ENCODE results near the gene GDF7. TPM values are rescaled to one million over a fixed set of nuclear protein-coding genes. Genes with fewer than 3 reads are reported as not detected.

GDF7 gene
- polyA plus RNA-seq, 3 donors, result not detected

DNA sequence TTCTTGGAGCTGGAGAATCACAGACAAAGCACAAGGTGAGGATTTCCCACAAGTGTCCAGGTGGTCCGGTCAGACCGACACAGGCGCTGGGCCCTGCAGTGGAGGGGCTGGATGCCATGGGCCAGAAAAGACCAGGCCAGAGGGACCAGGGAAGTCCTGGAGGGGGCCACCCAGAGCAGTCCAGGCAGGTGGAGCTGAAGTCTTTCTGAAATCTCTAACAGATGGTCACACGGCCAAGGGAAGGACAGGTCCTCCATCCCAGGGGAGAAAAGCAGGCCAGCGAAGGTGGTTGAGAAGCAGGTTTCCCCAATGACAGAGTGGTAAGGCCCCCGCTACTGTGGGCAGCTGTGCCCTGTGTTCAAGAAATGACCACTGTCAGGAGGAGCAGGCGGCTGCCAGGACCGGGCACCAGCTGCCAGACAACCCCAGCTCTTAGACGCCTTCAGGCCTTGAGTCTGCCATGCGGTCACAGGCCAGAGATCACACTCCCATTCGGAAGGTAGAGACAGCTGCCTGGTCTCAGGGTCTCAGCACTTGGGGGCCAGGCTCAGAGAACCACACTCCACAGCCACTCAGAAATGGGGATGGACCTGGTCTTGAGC is 42.0 kb upstream of the GDF7 start:
- Histone ChIP-seq H3K4me1 (ENCODE audit: control insufficient read depth in 1 of 2, insufficient read depth in 2 of 2, low read length in 2 of 2) (no peaks in the 10 kb centered on the region), H3K9me3 (replicated peaks in 1 of 2; ENCODE audit: control insufficient read depth in 1 of 2, insufficient read depth in 1 of 2, low read length in 2 of 2) (no peaks in the 10 kb centered on the region), H3K9ac (ENCODE audit: insufficient read depth, low read length, poor library complexity, severe bottlenecking) (no peak overlapping the region), H3K36me3 (replicated peaks in 1 of 2; ENCODE audit: control insufficient read depth in 1 of 2, insufficient read depth in 2 of 2, low read length in 2 of 2) (peaks cover 86 to 100% of the 10 kb centered on the region in 2 donors), H3K27me3 (ENCODE audit: control insufficient read depth in 2 of 2, insufficient read depth in 2 of 2, low read length in 2 of 2) (no peaks in the 10 kb centered on the region), H4K20me1 (ENCODE audit: insufficient read depth, low read length) (peaks cover 29% of the 10 kb centered on the region), H2AFZ (ENCODE audit: insufficient read depth, low read depth, low read length, poor library complexity, severe bottlenecking) (no peak overlapping the region), H3K79me2 (ENCODE audit: insufficient read depth, low read length) (no peaks in the 10 kb centered on the region), H3K4me2 (replicated peaks; ENCODE audit: extremely low read depth, low read length, poor library complexity, severe bottlenecking) (no peak overlapping the region), H3K27ac (ENCODE audit: low read depth in 1 of 2, low read length in 2 of 2) (peak overlapping the region in 1 of 2 donors; percentile 5), H3K4me3 (replicated peaks in 1 of 3; ENCODE audit: low read depth in 2 of 3, low read length in 3 of 3) (no peak overlapping the region)
- WGBS (ENCODE audit: insufficient coverage), result 90% methylated on average over 11 of the region's 11 CpGs
- no peak for DNase-seq
- peak overlapping the region in 3 of 7 donors; percentile 2 to 42 (median 30) for H3K27ac Mint-ChIP-seq
- H3K4me3 Mint-ChIP-seq, result no peak overlapping the region
- peaks cover 0 to 2% (median 0%) of the 10 kb centered on the region in 7 donors for H3K9me3 Mint-ChIP-seq
- TF ChIP-seq, protein P1, sequence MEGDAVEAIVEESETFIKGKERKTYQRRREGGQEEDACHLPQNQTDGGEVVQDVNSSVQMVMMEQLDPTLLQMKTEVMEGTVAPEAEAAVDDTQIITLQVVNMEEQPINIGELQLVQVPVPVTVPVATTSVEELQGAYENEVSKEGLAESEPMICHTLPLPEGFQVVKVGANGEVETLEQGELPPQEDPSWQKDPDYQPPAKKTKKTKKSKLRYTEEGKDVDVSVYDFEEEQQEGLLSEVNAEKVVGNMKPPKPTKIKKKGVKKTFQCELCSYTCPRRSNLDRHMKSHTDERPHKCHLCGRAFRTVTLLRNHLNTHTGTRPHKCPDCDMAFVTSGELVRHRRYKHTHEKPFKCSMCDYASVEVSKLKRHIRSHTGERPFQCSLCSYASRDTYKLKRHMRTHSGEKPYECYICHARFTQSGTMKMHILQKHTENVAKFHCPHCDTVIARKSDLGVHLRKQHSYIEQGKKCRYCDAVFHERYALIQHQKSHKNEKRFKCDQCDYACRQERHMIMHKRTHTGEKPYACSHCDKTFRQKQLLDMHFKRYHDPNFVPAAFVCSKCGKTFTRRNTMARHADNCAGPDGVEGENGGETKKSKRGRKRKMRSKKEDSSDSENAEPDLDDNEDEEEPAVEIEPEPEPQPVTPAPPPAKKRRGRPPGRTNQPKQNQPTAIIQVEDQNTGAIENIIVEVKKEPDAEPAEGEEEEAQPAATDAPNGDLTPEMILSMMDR (IDR thresholded peaks at IDR 0.05), result no peak
- intact Hi-C loops (cut with micrococcal nuclease), result no loop called here
- H3K27me3 Mint-ChIP-seq (ENCODE audit: low read depth in 3 of 3), result peaks cover 0 to 1% (median 1%) of the 10 kb centered on the region in 3 donors
- peaks cover 88 to 91% of the 10 kb centered on the region in 2 donors for H3K36me3 Mint-ChIP-seq
- no peaks in the 10 kb centered on the region for H3K4me1 Mint-ChIP-seq

GRCh38 chr2:20625491-20626391 is 41.2 kb upstream of the GDF7 start:
- peaks cover 86 to 91% of the 10 kb centered on the region in 2 donors for H3K36me3 Mint-ChIP-seq
- TF ChIP-seq, protein P1 (IDR thresholded peaks at IDR 0.05), result no peak
- Histone ChIP-seq H3K9me3 (replicated peaks in 1 of 2; ENCODE audit: control insufficient read depth in 1 of 2, insufficient read depth in 1 of 2, low read length in 2 of 2) (no peaks in the 10 kb centered on the region), H3K27ac (ENCODE audit: low read depth in 1 of 2, low read length in 2 of 2) (no peak overlapping the region), H3K27me3 (ENCODE audit: control insufficient read depth in 2 of 2, insufficient read depth in 2 of 2, low read length in 2 of 2) (no peaks in the 10 kb centered on the region), H3K79me2 (ENCODE audit: insufficient read depth, low read length) (no peaks in the 10 kb centered on the region), H3K9ac (ENCODE audit: insufficient read depth, low read length, poor library complexity, severe bottlenecking) (no peak overlapping the region), H3K4me1 (ENCODE audit: control insufficient read depth in 1 of 2, insufficient read depth in 2 of 2, low read length in 2 of 2) (no peaks in the 10 kb centered on the region), H3K4me3 (replicated peaks in 1 of 3; ENCODE audit: low read depth in 2 of 3, low read length in 3 of 3) (no peak overlapping the region), H3K36me3 (replicated peaks in 1 of 2; ENCODE audit: control insufficient read depth in 1 of 2, insufficient read depth in 2 of 2, low read length in 2 of 2) (peaks cover 86 to 100% of the 10 kb centered on the region in 2 donors), H4K20me1 (ENCODE audit: insufficient read depth, low read length) (peaks cover 32% of the 10 kb centered on the region), H3K4me2 (replicated peaks; ENCODE audit: extremely low read depth, low read length, poor library complexity, severe bottlenecking) (no peak overlapping the region), H2AFZ (ENCODE audit: insufficient read depth, low read depth, low read length, poor library complexity, severe bottlenecking) (no peak overlapping the region)
- intact Hi-C loops (cut with micrococcal nuclease), result no loop called here
- H3K4me1 Mint-ChIP-seq, result no peaks in the 10 kb centered on the region
- DNase-seq, result no peak
- peaks cover 0 to 1% (median 1%) of the 10 kb centered on the region in 3 donors for H3K27me3 Mint-ChIP-seq (ENCODE audit: low read depth in 3 of 3)
- over 99% methylated on average over 10 of the region's 19 CpGs for WGBS (ENCODE audit: insufficient coverage)
- H3K4me3 Mint-ChIP-seq, result no peak overlapping the region
- peak overlapping the region in 3 of 7 donors; percentile 3 to 42 (median 19) for H3K27ac Mint-ChIP-seq
- peaks cover 0 to 2% (median 0%) of the 10 kb centered on the region in 7 donors for H3K9me3 Mint-ChIP-seq

All from CD14-positive monocyte (primary cell).